Activated naive CD4-positive, alpha-beta T cell treated with anti-CD3 and anti-CD28 coated beads for 36 hours (primary cell): ENCODE measurements around the gene PRLR. TPM values are rescaled to one million over a fixed set of nuclear protein-coding genes. Genes with fewer than 3 reads are reported as not detected.

Source experiments
- CTCF ChIA-PET: fragments of 350-600 bp; sonication (Branson Sonifier 250); formaldehyde crosslinking; loops from one replicate; lab custom pipeline; 2021; ENCODE audit warnings: antibody characterized with exemption; lab: Charles Lee
- DNase-seq: peaks from one replicate; pipeline ENCODE4 v3.0.0-alpha.2; 2020
- H3K27ac Mint-ChIP-seq: one replicate; pipeline ENCODE4 v1.8.0; 2021; ENCODE audit warnings: mild to moderate bottlenecking, mixed read lengths
- H3K27me3 Mint-ChIP-seq: one replicate; pipeline ENCODE4 v1.8.0; 2021; ENCODE audit warnings: low read depth, mixed read lengths
- H3K36me3 Mint-ChIP-seq: one replicate; pipeline ENCODE4 v1.8.0; 2021; ENCODE audit warnings: low read depth, mixed read lengths
- H3K4me1 Mint-ChIP-seq: one replicate; pipeline ENCODE4 v1.8.0; 2021; ENCODE audit warnings: low read depth, mixed read lengths
- H3K4me3 Mint-ChIP-seq: one replicate; pipeline ENCODE4 v1.8.0; 2021; ENCODE audit warnings: mild to moderate bottlenecking, moderate library complexity, mixed read lengths
- H3K9me3 Mint-ChIP-seq: one replicate; pipeline ENCODE4 v1.8.0; 2021; ENCODE audit warnings: mixed read lengths
- intact Hi-C: fragments of 100-400 bp; cut with micrococcal nuclease; formaldehyde crosslinking; loops from one replicate; pipeline ENCODE4 v1.15.1; 2023
- total RNA-seq, 2 experiments: library from RNA; stranded (reverse); gene quantifications; one replicate each; pipeline ENCODE4 v1.2.3, GENCODE V29; 2021

Gene PRLR
- total RNA-seq, 2 experiments from 2014 or later = not detected

GRCh38 chr5:35081134-35081533 is 149.2 kb downstream of the PRLR start:
- intact Hi-C loops = no loop called here
- H3K9me3 Mint-ChIP-seq = no peaks in the 10 kb centered on the region
- no peaks in the 10 kb centered on the region for H3K4me1 Mint-ChIP-seq
- no peak overlapping the region for H3K27ac Mint-ChIP-seq
- H3K36me3 Mint-ChIP-seq = no peaks in the 10 kb centered on the region
- no peak overlapping the region for H3K4me3 Mint-ChIP-seq
- CTCF ChIA-PET = no interaction called here
- H3K27me3 Mint-ChIP-seq = peaks cover 12% of the 10 kb centered on the region
- DNase-seq = no peak

- DNase-seq = no peak
- H3K9me3 Mint-ChIP-seq = peaks cover 4% of the 10 kb centered on the region
- no peak overlapping the region for H3K27ac Mint-ChIP-seq
- H3K27me3 Mint-ChIP-seq = peaks cover 32% of the 10 kb centered on the region
- CTCF ChIA-PET = interaction anchor here (1.1 kb wide), 1 partner anchor 10 kb away, joined by 3 read pairs; no protein-coding TSS in a partner anchor
- H3K4me3 Mint-ChIP-seq = no peak overlapping the region
- no peaks in the 10 kb centered on the region for H3K36me3 Mint-ChIP-seq
- H3K4me1 Mint-ChIP-seq = no peaks in the 10 kb centered on the region
- intact Hi-C loops = no loop called here
Observed at GRCh38 chr5:35073160-35073559, 157.1 kb downstream of the PRLR start.

- no peak overlapping the region for H3K27ac Mint-ChIP-seq
- H3K27me3 Mint-ChIP-seq = peaks cover 41% of the 10 kb centered on the region
- DNase-seq = no peak
- no peaks in the 10 kb centered on the region for H3K36me3 Mint-ChIP-seq
- no peak overlapping the region for H3K4me3 Mint-ChIP-seq
- peaks cover 4% of the 10 kb centered on the region for H3K9me3 Mint-ChIP-seq
- H3K4me1 Mint-ChIP-seq = no peaks in the 10 kb centered on the region
- CTCF ChIA-PET = no interaction called here
- intact Hi-C loops = no loop called here
Observed at GRCh38 chr5:35069188-35069587, 161.1 kb downstream of the PRLR start.

GRCh38 chr5:35067985-35068384 is 162.3 kb downstream of the PRLR start:
- DNase-seq = no peak
- CTCF ChIA-PET = interaction anchor here (0.6 to 1.5 kb wide), 3 partner anchors 23 to 139 kb away, joined by 3 read pairs; no protein-coding TSS in a partner anchor
- Mint-ChIP-seq H3K36me3 (no peaks in the 10 kb centered on the region), H3K27me3 (peaks cover 42% of the 10 kb centered on the region), H3K4me1 (no peaks in the 10 kb centered on the region), H3K4me3 (no peak overlapping the region), H3K9me3 (no peaks in the 10 kb centered on the region), H3K27ac (no peak overlapping the region)
- intact Hi-C loops = no loop called here

DNA sequence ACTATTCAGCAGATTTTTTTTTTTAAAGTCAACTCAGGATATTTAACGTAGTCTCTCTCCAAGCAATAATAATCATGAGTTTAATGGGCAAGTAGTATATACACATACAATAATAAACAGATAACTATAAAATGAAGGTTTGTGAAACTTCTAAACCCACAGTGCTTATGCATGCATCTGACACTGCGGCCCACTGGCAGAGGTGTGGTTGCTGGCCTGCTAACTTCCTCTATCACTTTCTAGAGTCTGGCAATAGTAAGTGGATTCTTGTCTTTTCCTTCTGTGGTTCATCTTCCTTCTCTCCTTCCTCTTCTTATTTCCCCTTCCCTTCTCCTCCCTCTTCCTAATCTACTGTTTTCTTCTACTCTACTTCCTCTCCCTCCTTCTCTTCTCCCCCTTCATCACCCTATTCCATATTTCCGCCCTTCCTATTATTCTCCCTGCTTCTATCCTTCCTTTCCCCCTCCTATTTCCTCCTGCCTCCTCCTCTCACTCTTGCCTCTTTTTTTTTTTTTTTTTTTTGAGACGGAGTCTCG is 164.0 kb downstream of the PRLR start:
- DNase-seq = no peak
- H3K9me3 Mint-ChIP-seq = no peaks in the 10 kb centered on the region
- no peak overlapping the region for H3K27ac Mint-ChIP-seq
- CTCF ChIA-PET = interaction anchor here (0.7 kb wide), 2 partner anchors 35 to 112 kb away, joined by 3 to 4 read pairs; no protein-coding TSS in a partner anchor
- no peak overlapping the region for H3K4me3 Mint-ChIP-seq
- peaks cover 50% of the 10 kb centered on the region for H3K27me3 Mint-ChIP-seq
- intact Hi-C loops = no loop called here
- H3K4me1 Mint-ChIP-seq = no peaks in the 10 kb centered on the region
- no peaks in the 10 kb centered on the region for H3K36me3 Mint-ChIP-seq

DNA sequence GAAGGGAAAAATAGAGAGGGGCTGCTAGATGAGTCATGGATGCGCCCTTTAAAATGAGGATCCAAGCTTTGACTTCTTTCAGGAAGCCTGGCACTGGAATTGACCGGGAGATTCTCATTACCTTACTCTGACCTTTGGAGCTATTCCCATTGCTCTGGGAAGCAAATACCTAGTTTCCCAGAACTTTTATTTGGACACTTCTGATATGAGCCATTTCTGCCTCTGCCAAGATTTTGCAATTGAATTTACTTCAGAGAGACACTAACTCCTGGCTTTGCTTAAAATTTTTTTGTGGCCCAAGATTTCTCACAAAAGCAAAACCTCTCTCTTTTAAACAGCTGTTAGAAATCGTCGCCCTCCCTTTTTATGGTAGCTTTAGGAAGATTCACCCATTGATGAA is 166.9 kb downstream of the PRLR start:
- H3K27me3 Mint-ChIP-seq = peaks cover 53% of the 10 kb centered on the region
- intact Hi-C loops = no loop called here
- H3K27ac Mint-ChIP-seq = no peak overlapping the region
- H3K9me3 Mint-ChIP-seq = no peaks in the 10 kb centered on the region
- H3K4me3 Mint-ChIP-seq = no peak overlapping the region
- DNase-seq = no peak
- CTCF ChIA-PET = interaction anchor here (0.6 to 1.2 kb wide), 2 partner anchors 9 to 521 kb away, joined by 3 read pairs; no protein-coding TSS in a partner anchor
- H3K4me1 Mint-ChIP-seq = peaks cover 3% of the 10 kb centered on the region
- H3K36me3 Mint-ChIP-seq = no peaks in the 10 kb centered on the region

DNA sequence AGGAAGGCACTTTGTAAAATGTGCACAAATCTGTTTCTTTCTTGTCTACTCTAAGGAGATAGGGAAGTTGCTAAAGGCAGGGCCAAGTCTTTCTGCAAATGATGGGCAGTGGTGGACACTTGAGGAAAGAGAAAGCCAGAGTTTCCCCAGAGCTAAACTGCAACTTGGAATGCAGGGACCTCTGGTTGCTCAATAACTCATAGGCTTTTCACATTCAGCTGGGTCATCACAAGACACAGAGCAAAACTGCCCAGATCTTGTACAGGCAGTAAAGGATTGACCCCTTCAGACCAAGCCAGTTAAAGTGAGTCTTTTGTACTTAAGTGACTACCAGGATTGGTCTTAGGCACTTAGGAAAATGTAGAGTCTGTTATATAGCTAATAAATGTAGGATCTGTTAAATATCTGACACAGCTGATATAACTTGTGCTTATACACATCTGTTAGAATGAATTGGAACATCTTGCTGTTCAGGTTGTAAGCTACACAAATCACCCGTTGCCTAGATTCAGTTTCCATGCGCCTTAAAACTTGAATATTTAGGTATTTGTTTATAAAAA is 169.0 kb downstream of the PRLR start:
- Mint-ChIP-seq H3K9me3 (no peaks in the 10 kb centered on the region), H3K27me3 (peaks cover 50% of the 10 kb centered on the region), H3K4me3 (no peak overlapping the region), H3K4me1 (peaks cover 10% of the 10 kb centered on the region), H3K36me3 (no peaks in the 10 kb centered on the region), H3K27ac (no peak overlapping the region)
- intact Hi-C loops = no loop called here
- no peak for DNase-seq
- CTCF ChIA-PET = no interaction called here

DNA sequence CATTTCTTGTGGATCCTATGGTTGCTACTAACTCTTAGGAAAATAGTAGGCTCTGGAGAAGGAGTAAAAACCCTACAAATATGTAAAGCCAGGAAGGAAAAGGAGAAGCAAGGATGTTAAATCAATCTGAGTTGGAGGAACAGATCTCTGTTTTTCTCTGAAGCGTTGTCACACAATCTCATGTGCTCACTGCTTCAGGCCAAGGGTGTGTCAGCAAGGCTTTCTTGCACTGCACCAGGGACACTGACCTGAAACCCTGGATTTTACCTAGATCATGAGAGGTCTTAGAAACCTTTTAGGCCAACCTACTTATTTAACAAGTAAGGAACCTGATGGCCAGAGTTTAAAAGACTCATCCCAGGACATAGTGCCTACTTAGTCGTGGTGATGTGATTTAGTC is 170.1 kb downstream of the PRLR start:
- DNase-seq = no peak
- Mint-ChIP-seq H3K4me3 (no peak overlapping the region), H3K36me3 (no peaks in the 10 kb centered on the region), H3K27me3 (peaks cover 46% of the 10 kb centered on the region), H3K9me3 (no peaks in the 10 kb centered on the region), H3K27ac (no peak overlapping the region), H3K4me1 (peaks cover 10% of the 10 kb centered on the region)
- intact Hi-C loops = no loop called here
- CTCF ChIA-PET = no interaction called here

- Mint-ChIP-seq H3K27me3 (peaks cover 50% of the 10 kb centered on the region), H3K27ac (no peak overlapping the region), H3K4me3 (no peak overlapping the region), H3K4me1 (peaks cover 10% of the 10 kb centered on the region), H3K36me3 (no peaks in the 10 kb centered on the region), H3K9me3 (no peaks in the 10 kb centered on the region)
- intact Hi-C loops = no loop called here
- CTCF ChIA-PET = no interaction called here
- DNase-seq = no peak
Observed at GRCh38 chr5:35059251-35059650, 171.0 kb downstream of the PRLR start.

GRCh38 chr5:35058374-35058788 is 171.9 kb downstream of the PRLR start:
- Mint-ChIP-seq H3K27me3 (peaks cover 52% of the 10 kb centered on the region), H3K4me3 (no peak overlapping the region), H3K9me3 (no peaks in the 10 kb centered on the region), H3K4me1 (peaks cover 10% of the 10 kb centered on the region), H3K36me3 (no peaks in the 10 kb centered on the region), H3K27ac (no peak overlapping the region)
- CTCF ChIA-PET = no interaction called here
- intact Hi-C loops = no loop called here
- peak; percentile 5 for DNase-seq

GRCh38 chr5:35056686-35057085 is 173.6 kb downstream of the PRLR start:
- CTCF ChIA-PET = no interaction called here
- DNase-seq = no peak
- Mint-ChIP-seq H3K4me1 (peaks cover 10% of the 10 kb centered on the region), H3K36me3 (no peaks in the 10 kb centered on the region), H3K27me3 (peaks cover 44% of the 10 kb centered on the region), H3K4me3 (no peak overlapping the region), H3K27ac (no peak overlapping the region), H3K9me3 (no peaks in the 10 kb centered on the region)
- intact Hi-C loops = no loop called here

DNA sequence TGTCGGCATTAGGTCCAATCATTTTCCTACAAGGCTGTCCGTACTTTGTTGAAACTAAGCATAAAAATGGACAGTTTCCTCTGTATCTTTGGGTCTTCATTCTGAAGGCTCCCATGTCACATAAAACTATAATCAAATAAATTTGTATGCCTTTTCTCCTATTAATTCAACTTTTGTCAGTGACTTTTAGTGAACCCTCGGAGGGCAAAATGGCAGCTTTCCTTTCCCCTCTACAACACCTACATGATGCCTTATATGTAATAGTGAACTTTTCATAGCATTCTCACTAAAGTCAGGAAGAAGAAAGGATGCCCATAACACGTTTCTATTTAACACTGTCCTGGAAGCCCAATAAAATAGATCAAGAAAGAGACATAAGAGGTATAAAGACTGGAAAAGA is 177.4 kb downstream of the PRLR start:
- H3K27ac Mint-ChIP-seq = no peak overlapping the region
- H3K9me3 Mint-ChIP-seq = no peaks in the 10 kb centered on the region
- CTCF ChIA-PET = no interaction called here
- H3K27me3 Mint-ChIP-seq = peaks cover 36% of the 10 kb centered on the region
- H3K4me3 Mint-ChIP-seq = no peak overlapping the region
- intact Hi-C loops = no loop called here
- no peaks in the 10 kb centered on the region for H3K36me3 Mint-ChIP-seq
- peaks cover 2% of the 10 kb centered on the region for H3K4me1 Mint-ChIP-seq
- DNase-seq = no peak

DNA sequence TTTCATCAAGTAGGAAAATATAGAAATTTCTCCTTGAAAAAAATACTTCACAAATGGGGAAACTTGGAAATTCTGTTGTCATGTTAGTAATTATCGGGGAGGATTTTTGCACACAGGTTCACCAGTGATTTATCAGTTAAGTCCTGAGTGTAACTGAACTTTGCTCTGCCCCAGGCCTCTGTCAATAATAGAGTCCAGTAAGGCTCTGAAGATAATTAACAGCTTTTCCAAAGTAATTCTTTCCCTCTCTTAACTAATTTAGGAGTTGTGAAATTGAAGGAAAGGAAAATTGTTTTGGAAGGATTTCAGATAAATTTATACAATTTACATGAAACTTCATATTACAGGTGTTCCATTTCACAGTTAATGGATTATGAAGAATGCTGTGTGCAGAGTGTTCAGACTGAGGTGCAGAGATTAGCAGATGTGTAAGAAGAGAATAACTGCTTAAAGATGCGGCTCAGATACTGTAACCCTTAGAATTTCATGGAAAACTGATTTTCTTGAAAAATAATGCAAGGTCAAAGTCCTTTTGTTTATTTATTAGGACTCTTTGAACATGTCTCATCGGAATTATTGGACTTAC is 179.7 kb downstream of the PRLR start:
- no peaks in the 10 kb centered on the region for H3K9me3 Mint-ChIP-seq
- no peak overlapping the region for H3K27ac Mint-ChIP-seq
- no peak for DNase-seq
- CTCF ChIA-PET = no interaction called here
- peaks cover 32% of the 10 kb centered on the region for H3K27me3 Mint-ChIP-seq
- H3K4me3 Mint-ChIP-seq = no peak overlapping the region
- H3K4me1 Mint-ChIP-seq = no peaks in the 10 kb centered on the region
- H3K36me3 Mint-ChIP-seq = no peaks in the 10 kb centered on the region
- intact Hi-C loops = no loop called here
